GM13977 (cell line): ENCODE measurements around the gene F10.

Experiments used
- DNase-seq: peaks from one replicate; pipeline ENCODE4 v3.0.0; 2012; ENCODE audit warnings: low spot score
- CTCF ChIP-seq: IDR thresholded peaks from 2 replicates; pipeline ENCODE4 v1.5.1; 2012; ENCODE audit warnings: mild to moderate bottlenecking, control low read depth; ENCODE audit not compliant: insufficient read depth; ENCODE audit errors: extremely low read depth, missing control alignments
- in situ Hi-C: fragments of 300-500 bp; cut with MboI; formaldehyde crosslinking; loops from one replicate; pipeline ENCODE4 v1.12.0; 2022; ENCODE audit warnings: low sequenced_read_pairs, low pct_unique_long_range_greater_than_20kb, mixed read lengths, inconsistent platforms; ENCODE audit not compliant: unreplicated experiment

F10 gene

GRCh38 chr13:113155201-113155600 is 32.6 kb downstream of the F10 start:
- DNase-seq = no peak
- in situ Hi-C loops = no loop called here

GRCh38 chr13:113155982-113156655 is 33.5 kb downstream of the F10 start:
- in situ Hi-C loops = no loop called here
- no peak for DNase-seq
- no peak for TF ChIP-seq CTCF

More at GRCh38 chr13:113155201-113155600, 32.6 kb downstream of the F10 start:
- no peak for TF ChIP-seq CTCF

- in situ Hi-C loops = no loop called here
- no peak for TF ChIP-seq CTCF
- DNase-seq = no peak
Measured at GRCh38 chr13:113157206-113157928, 34.8 kb downstream of the F10 start.

GRCh38 chr13:113157929-113158747 is 35.5 kb downstream of the F10 start, which contains the start of gene PROZ:
Gene PROZ (plus strand): TSS chr13:113158648. CDS start chr13:113158661, 13 bp downstream.
- TF ChIP-seq CTCF = no peak
- no peak for DNase-seq
- in situ Hi-C loops = no loop called here

- no peak for TF ChIP-seq CTCF
- no peak for DNase-seq
- in situ Hi-C loops = no loop called here
Measured at GRCh38 chr13:113158946-113159345, 36.3 kb downstream of the F10 start.

- in situ Hi-C loops = no loop called here
- no peak for DNase-seq
- TF ChIP-seq CTCF = no peak
Measured at GRCh38 chr13:113159701-113160100, 37.1 kb downstream of the F10 start.
